K562 (cell line): ENCODE measurements around the gene TNNT1. TPM values are rescaled to one million over a fixed set of nuclear protein-coding genes. Genes with fewer than 3 reads are reported as not detected.

ENCODE experiments used
- ATAC-seq: fragments of 200-7000 bp; cut with Tn5 transposase; 3 replicates; pipeline ENCODE4 v1.9.1; 2020; ENCODE audit warnings: moderate library complexity
- BruUV-seq: library from RNA; stranded (reverse); fragments of 400-500 nt; replicated peaks from 2 replicates; lab custom pipeline; 2021; lab: Mats Ljungman, UMichigan
- CTCF ChIA-PET: fragments of 300-600 bp; formaldehyde crosslinking; extraction: SDS; loops from one replicate; lab custom pipeline; 2021; ENCODE audit warnings: low intra/inter-chr PET ratio; lab: Yijun Ruan, JAX
- POLR2A ChIA-PET: fragments of 300-600, 350-650 bp; sonication (Branson Sonifier 250); formaldehyde crosslinking; extraction: SDS; loops from one replicate; lab custom pipeline; 2021; ENCODE audit warnings: antibody characterized with exemption, inconsistent platforms; lab: Yijun Ruan, JAX
- DNase-seq, 4 experiments: peaks; one replicate each; pipeline versions ENCODE4 v3.0.0 to v3.0.0-alpha.2; 2011 to 2018; ENCODE audit warnings: low spot score in 3 of 4, mixed read lengths in 3 of 4; ENCODE audit errors: extremely low read depth in 1 of 4
- FAIRE-seq: peaks from 2 replicates; lab custom pipeline; 2011; peaks lifted over from hg19 to GRCh38; lab: Jason Lieb, UNC
- H2AFZ ChIP-seq: 2 replicates; pipeline ENCODE4 v1.6.0; 2011; ENCODE audit warnings: low read depth, low read length, control low read depth, inconsistent platforms
- H3K27ac ChIP-seq: fragments of 200-600 bp; 3 replicates; pipeline ENCODE4 v1.8.0; 2011; ENCODE audit warnings: low read depth, mild to moderate bottlenecking, control low read depth, inconsistent platforms, low read length, moderate library complexity, mixed read lengths; ENCODE audit errors: extremely low read depth
- H3K27me3 ChIP-seq, 2 experiments: fragments of 300-600 bp in 1 of 2; 2 replicates in 1 of 2; 3 replicates in 1 of 2; pipeline versions ENCODE4 v1.6.0 to v1.8.0; 2011; ENCODE audit warnings: inconsistent platforms in 2 of 2, low read length in 2 of 2, mild to moderate bottlenecking in 1 of 2, mixed read lengths in 1 of 2, moderate library complexity in 1 of 2; ENCODE audit not compliant: control insufficient read depth in 2 of 2, insufficient read depth in 2 of 2
- H3K36me3 ChIP-seq: fragments of 300-600 bp; 3 replicates; pipeline ENCODE4 v1.8.0; 2011; ENCODE audit warnings: mild to moderate bottlenecking, low read length, inconsistent platforms; ENCODE audit not compliant: control insufficient read depth, insufficient read depth
- H3K4me1 ChIP-seq, 2 experiments: fragments of 200-600 bp in 1 of 2; replicated peaks in 1 of 2; 2 replicates in 1 of 2; 3 replicates in 1 of 2; pipeline versions ENCODE4 v1.5.1 to v1.8.0; 2011; ENCODE audit warnings: inconsistent platforms in 2 of 2, low read length in 2 of 2, mild to moderate bottlenecking in 1 of 2, mixed read lengths in 1 of 2, moderate library complexity in 1 of 2; ENCODE audit not compliant: control insufficient read depth in 2 of 2, insufficient read depth in 2 of 2
- H3K4me2 ChIP-seq: 2 replicates; pipeline ENCODE4 v1.6.1; 2011; ENCODE audit warnings: low read length, control low read depth, inconsistent platforms, mixed read lengths; ENCODE audit not compliant: insufficient read depth
- H3K4me3 ChIP-seq: fragments of 200-600 bp; sonication (generic), shearing (Covaris generic); 2 replicates; pipeline ENCODE4 v1.5.1; 2016; ENCODE audit warnings: control low read depth, inconsistent platforms
- H3K79me2 ChIP-seq: fragments of 200-600 bp; 3 replicates; pipeline ENCODE4 v1.8.0; 2011; ENCODE audit warnings: low read length, inconsistent platforms; ENCODE audit not compliant: control insufficient read depth, insufficient read depth
- H3K9ac ChIP-seq, 2 experiments: 2 replicates each; pipeline versions ENCODE4 v1.6.0 to v1.6.1; 2011; ENCODE audit warnings: low read depth in 2 of 2, low read length in 2 of 2, control low read depth in 1 of 2, inconsistent platforms in 1 of 2, mild to moderate bottlenecking in 1 of 2, mixed read lengths in 1 of 2; ENCODE audit not compliant: insufficient read depth in 1 of 2
- H3K9me1 ChIP-seq: one replicate; pipeline ENCODE4 v1.6.0; 2011; ENCODE audit warnings: inconsistent platforms, mild to moderate bottlenecking, low read length, moderate library complexity; ENCODE audit not compliant: control insufficient read depth, insufficient read depth
- H3K9me3 ChIP-seq: replicated peaks from 2 replicates; pipeline ENCODE4 v1.5.1; 2011; ENCODE audit warnings: low read depth, low read length, inconsistent platforms; ENCODE audit not compliant: control insufficient read depth, insufficient read depth
- H4K20me1 ChIP-seq: replicated peaks from 2 replicates; pipeline ENCODE4 v1.6.1; 2011; ENCODE audit warnings: low read length, inconsistent platforms, mixed read lengths; ENCODE audit not compliant: control insufficient read depth, insufficient read depth
- OTX1 ChIP-seq: fragments of 450-650 bp; formaldehyde crosslinking; IDR thresholded peaks from 2 replicates; pipeline ENCODE4 v1.4.0; 2022; ENCODE audit warnings: mild to moderate bottlenecking
- POLR2A ChIP-seq: fragments of 450-650 bp; conservative IDR thresholded peaks from 2 replicates; pipeline ENCODE4 v1.6.1; 2016
- POLR2AphosphoS2 ChIP-seq: IDR thresholded peaks from 2 replicates; pipeline ENCODE4 v1.6.1; 2012; ENCODE audit warnings: low read length, improper control_type of control experiment
- SUPT5H ChIP-seq: fragments of 450-650 bp; IDR thresholded peaks from 2 replicates; pipeline ENCODE4 v1.6.1; 2016
- ZKSCAN3 ChIP-seq: fragments of 250-450 bp; sonication (Bioruptor Pico); IDR thresholded peaks from 2 replicates; pipeline ENCODE4 v1.4.0; 2020
- WGBS: fragments of 100-300 bp; shearing (Covaris generic); methylation state at CpG from one replicate; pipeline ENCODE4 v1.1.6; 2016; ENCODE audit warnings: low coverage, mixed read lengths; ENCODE audit not compliant: insufficient coverage; ENCODE audit errors: missing lambda C conversion rate; 5-methylcytosine and 5-hydroxymethylcytosine counted together
- in situ Hi-C: fragments of 300-500 bp; cut with MboI; formaldehyde crosslinking; loops from 4 replicates; pipeline ENCODE4 v1.15.0; 2018; ENCODE audit warnings: inconsistent platforms, mixed read lengths
- intact Hi-C: fragments of 100-400 bp; cut with micrococcal nuclease; formaldehyde crosslinking; loops from 2 replicates; pipeline ENCODE4 v1.14.2; 2022
- polyA plus RNA-seq, 8 experiments: library from polyadenylated mRNA; depleted of rRNA in 4 of 8; stranded (reverse) in 5 of 8; unstranded in 3 of 8; fragments of >200 nt; fragmentation: Nextera tagmentation in 2 of 8; fragmentation: Illumina TruSeq in 1 of 8; extraction: Ambion mirVana in 2 of 8; extraction: Trizol in 1 of 8; gene quantifications; 2 replicates each; pipeline versions ENCODE4 v1.2.1 to v1.2.3, GENCODE V29; 2011 to 2014; ENCODE audit warnings: inconsistent platforms in 1 of 8, missing spikeins in 1 of 8
- total RNA-seq, 7 experiments: library from RNA; depleted of rRNA in 6 of 7; stranded (reverse); fragments of >200 nt in 6 of 7; fragmentation: Illumina TruSeq in 2 of 7; extraction: Trizol in 2 of 7; gene quantifications; 2 replicates each; pipeline versions ENCODE4 v1.2.1 to v1.2.3, GENCODE V29; 2011 to 2021; ENCODE audit warnings: low replicate concordance in 1 of 7

TNNT1 gene
- total and polyA plus RNA-seq, 9 of the 15 experiments (the other 6 are each of a cell fraction or from before 2014, with no cell fraction given), result 31.8 to 390 (median 227) TPM

DNA sequence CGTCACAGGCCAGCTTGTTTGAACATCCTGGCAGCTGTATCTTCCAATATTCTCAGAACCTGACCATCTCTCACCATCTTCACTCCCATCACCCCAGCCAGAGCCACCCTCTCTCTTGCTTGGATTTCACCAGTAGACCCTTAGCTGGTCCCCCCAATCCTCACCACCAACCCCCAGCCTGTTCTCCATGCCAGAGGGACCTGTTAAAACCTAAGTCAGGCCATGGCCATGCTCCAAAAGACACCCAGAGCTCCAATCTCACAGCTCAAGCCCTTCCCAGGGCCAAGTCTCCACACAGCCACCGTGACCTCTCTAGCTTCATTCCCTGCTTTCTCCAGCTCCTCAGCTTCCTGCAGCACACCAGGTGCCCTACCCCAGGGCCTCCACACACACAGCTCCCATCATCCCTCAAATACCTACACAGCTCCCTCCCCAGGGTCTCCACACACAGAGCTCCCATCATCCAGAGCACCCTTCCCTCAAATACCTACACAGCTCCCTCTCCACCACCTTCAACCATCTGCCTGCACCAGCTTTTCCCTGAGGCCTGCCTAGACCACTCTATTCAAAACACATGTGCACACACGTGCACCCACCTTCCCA lies 59.6 kb downstream of the TNNT1 start:
- DNase-seq, result no peak
- H3K4me2 ChIP-seq, result no peak overlapping the region
- H3K27me3 ChIP-seq, result no peaks in the 10 kb centered on the region
- WGBS, result 58% methylated on average over 2 of the region's 3 CpGs
- H3K9me3 ChIP-seq, result no peaks in the 10 kb centered on the region
- H3K9ac ChIP-seq, result peak overlapping the region in 1 of 2 experiments; percentile 40; a peak in 1 of 4 replicates
- no peaks in the 10 kb centered on the region for H3K9me1 ChIP-seq
- in situ Hi-C loops (no loop called here), intact Hi-C loops (loop anchor here (10.0 kb wide), 1 partner anchor 325 kb away; no protein-coding TSS in a partner anchor)
- FAIRE-seq, result no peak
- H3K27ac ChIP-seq, result no peak overlapping the region
- H2AFZ ChIP-seq, result no peak overlapping the region
- no peaks in the 10 kb centered on the region for H3K79me2 ChIP-seq
- TF ChIP-seq SUPT5H (peak; percentile 63), POLR2A (peak; percentile 63), ZKSCAN3 (CRISPR knock-in tag) (no peak), OTX1 (CRISPR knock-in tag) (0 out of 2 replicates have a peak, but pooled peaks have one; percentile 35), POLR2AphosphoS2 (peak; percentile 33; the same call in 1 of the 2 replicates)
- H3K36me3 ChIP-seq, result peaks cover 53% of the 10 kb centered on the region; the same call in 2 of the 3 replicates
- ChIA-PET CTCF (no interaction called here), POLR2A (interaction anchor here (0.6 to 2.0 kb wide), 4 partner anchors 9 to 328 kb away, joined by 3 to 5 read pairs (median 4); no protein-coding TSS in a partner anchor)
- no peak overlapping the region for H3K4me3 ChIP-seq
- ATAC-seq, result no peak
- peaks cover 0 to 54% of the 10 kb centered on the region in 2 experiments; a peak in 3 of 5 replicates for H3K4me1 ChIP-seq
- peaks cover 4% of the 10 kb centered on the region; the same call in 1 of the 2 replicates for H4K20me1 ChIP-seq
- BruUV-seq, result no TSS peak
